ENCODE results near the gene TRIM65. TPM values are rescaled to one million over a fixed set of nuclear protein-coding genes. Genes with fewer than 3 reads are reported as not detected.
"Not testable (repeated sequence)": the region's sequence is repeated elsewhere in the genome, so short reads cannot be mapped to it uniquely, and the experiment has no call there.

The TRIM65 gene
- total RNA-seq, 2 experiments from 2014 or later, result 24.5 to 25.5 TPM

DNA sequence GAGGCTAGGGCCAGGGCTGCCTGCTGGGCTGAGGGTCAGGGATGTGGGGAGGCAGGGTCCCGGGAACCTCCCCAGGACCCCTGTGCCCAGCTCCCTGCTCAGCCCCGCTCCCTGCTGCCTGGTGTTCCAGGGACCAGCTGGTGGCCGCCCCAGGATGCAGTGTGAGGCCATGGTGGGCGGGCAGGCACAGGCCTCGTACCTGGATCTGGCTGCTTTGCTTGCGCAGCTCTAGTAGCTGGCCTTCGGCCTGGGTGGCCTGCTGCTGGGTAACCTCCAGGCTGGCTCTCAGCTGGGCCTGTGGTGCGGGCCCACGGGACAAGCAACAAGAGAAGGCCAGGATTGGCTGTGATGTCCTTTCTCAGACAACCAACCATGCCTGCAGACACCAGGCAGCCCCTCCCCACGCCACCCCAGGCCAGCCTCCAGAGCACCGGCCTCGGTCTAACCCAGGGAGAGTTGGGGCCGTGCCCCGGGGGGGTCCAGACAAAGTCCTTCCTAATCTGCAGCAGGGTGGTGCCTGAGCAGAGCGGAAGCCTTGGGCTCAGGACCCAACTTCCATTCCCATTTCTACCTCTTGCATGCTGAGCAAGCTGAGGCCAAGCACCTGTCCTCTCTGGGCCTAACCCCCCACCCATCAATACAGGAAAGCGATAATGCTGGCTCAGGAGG, 4.1 kb downstream of the TRIM65 start:
- no peak for DNase-seq
- CTCF ChIA-PET, result interaction anchor here (0.6 to 1.4 kb wide), 4 partner anchors 12 to 207 kb away, joined by 3 to 6 read pairs (median 3); partner anchors contain the start of gene MRPL38
- Mint-ChIP-seq H3K4me1 (ENCODE audit: low read depth) (peaks cover 24% of the 10 kb centered on the region), H3K9me3 (no peaks in the 10 kb centered on the region), H3K36me3 (ENCODE audit: low read depth) (peaks cover 16% of the 10 kb centered on the region), H3K4me3 (no peak overlapping the region), H3K27ac (no peak overlapping the region), H3K27me3 (ENCODE audit: low read depth) (no peaks in the 10 kb centered on the region)
- intact Hi-C loops (cut with micrococcal nuclease), result no loop called here

DNA sequence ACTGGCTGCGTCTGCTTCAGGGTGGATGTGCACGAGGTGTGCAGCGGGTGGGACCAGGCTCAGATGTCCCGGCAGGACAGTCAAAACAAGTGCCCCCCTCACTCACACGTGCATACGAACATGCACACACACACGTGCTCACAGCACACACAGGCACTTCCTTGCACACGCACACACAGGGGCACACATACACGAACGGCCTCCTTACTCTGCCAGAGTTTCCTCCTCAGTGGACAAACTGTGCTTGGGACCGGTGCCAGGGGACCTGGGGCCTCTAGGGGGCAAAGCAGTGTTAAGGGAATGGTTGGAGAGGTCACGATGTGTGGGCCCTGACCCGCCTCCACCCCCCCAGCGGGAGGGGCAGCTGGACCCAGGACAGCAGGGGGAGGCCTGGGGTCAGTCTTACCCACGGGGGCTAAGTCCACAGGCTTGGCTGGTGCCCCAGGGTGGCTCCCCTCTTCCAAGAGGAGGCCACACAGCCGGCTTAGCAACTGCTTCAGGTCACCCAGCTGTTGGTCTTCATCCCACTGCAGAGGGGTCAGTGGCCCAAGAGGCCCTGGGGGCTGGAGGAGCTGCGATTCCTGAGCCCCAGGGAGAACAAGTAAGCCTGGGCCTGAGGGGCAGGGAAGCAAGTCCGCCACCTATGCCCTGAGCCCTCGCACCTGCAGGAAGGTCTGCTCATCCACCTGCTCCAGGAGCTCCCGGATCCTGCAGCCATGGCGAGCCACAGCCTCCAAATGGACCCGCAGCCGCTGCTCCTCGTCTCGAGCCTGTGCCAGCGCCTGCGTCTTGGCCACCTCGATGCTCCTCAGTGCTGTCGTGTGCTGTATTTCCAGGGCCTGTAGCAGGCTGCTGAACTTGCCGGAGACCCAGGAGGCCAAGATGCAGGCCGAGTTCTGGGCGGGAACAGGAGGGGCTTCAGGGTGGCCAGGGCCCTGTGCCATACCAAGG, 4.9 kb downstream of the TRIM65 start:
- Mint-ChIP-seq H3K4me1 (ENCODE audit: low read depth) (peaks cover 20% of the 10 kb centered on the region), H3K27ac (peak overlapping the region; percentile 36), H3K36me3 (ENCODE audit: low read depth) (peaks cover 16% of the 10 kb centered on the region), H3K27me3 (ENCODE audit: low read depth) (no peaks in the 10 kb centered on the region), H3K9me3 (no peaks in the 10 kb centered on the region), H3K4me3 (no peak overlapping the region)
- intact Hi-C loops (cut with micrococcal nuclease), result no loop called here
- DNase-seq, result no peak
- CTCF ChIA-PET, result interaction anchor here (1.2 kb wide), 1 partner anchor 15 kb away, joined by 3 read pairs; no protein-coding TSS in a partner anchor

DNA sequence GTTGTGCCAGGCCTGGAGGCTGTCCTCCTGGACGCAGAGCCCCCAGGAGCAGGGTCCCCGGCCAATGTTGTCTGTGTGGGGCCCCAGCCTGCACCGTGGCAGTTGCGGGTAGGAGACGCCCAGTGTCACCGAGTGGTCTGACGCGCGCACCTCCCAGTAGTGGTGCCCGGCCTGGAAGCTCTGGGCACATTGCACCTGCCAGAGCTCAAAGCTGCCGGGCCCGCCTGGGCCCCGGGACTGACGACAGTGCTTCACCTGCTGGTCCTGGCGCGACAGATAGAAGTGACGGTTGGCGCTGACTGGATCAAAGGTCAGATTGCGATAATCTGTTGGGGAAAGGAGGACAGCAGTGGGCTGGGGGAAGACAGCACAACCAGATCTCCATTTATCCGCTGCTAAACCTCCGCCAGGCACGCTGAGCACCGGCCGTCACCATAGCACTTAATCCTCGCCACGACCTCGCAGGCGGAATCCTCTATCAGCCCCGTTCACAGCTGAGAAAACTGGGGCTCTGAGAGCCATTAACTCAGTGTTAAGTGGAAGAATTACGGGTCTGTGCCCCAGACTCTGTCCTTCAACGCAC, 5.6 kb downstream of the TRIM65 start:
- intact Hi-C loops (cut with micrococcal nuclease), result no loop called here
- no peak overlapping the region for H3K27ac Mint-ChIP-seq
- H3K4me1 Mint-ChIP-seq (ENCODE audit: low read depth), result peaks cover 20% of the 10 kb centered on the region
- DNase-seq, result no peak
- no peaks in the 10 kb centered on the region for H3K9me3 Mint-ChIP-seq
- H3K36me3 Mint-ChIP-seq (ENCODE audit: low read depth), result peaks cover 16% of the 10 kb centered on the region
- H3K4me3 Mint-ChIP-seq, result no peak overlapping the region
- H3K27me3 Mint-ChIP-seq (ENCODE audit: low read depth), result no peaks in the 10 kb centered on the region
- CTCF ChIA-PET, result no interaction called here

DNA sequence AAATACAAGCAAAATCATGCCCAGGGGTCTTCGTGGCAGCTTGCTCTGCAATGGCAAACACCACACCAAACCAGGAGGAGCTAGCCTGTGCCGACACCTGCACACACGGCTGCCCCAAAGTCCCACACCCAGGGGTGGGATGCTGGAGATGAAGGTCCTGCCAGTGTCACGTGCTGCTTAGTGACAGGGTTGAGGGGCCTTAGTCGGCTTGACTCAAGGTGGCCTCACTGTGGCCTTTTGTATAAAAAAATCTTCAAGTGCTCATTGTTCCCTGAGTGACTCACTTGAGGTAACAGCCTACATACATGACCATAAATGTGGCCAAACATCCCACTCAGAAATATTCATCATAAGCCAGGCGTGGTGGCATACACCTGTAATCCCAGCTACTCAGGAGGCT, 7.3 kb downstream of the TRIM65 start:
- intact Hi-C loops (cut with micrococcal nuclease), result no loop called here
- no peak overlapping the region for H3K4me3 Mint-ChIP-seq
- H3K27ac Mint-ChIP-seq, result no peak overlapping the region
- no peaks in the 10 kb centered on the region for H3K27me3 Mint-ChIP-seq (ENCODE audit: low read depth)
- H3K36me3 Mint-ChIP-seq (ENCODE audit: low read depth), result peaks cover 10% of the 10 kb centered on the region
- H3K4me1 Mint-ChIP-seq (ENCODE audit: low read depth), result peaks cover 8% of the 10 kb centered on the region
- CTCF ChIA-PET, result interaction anchor here (0.8 kb wide), 1 partner anchor 10 kb away, joined by 3 read pairs; no protein-coding TSS in a partner anchor
- no peak for DNase-seq
- no peaks in the 10 kb centered on the region for H3K9me3 Mint-ChIP-seq

DNA sequence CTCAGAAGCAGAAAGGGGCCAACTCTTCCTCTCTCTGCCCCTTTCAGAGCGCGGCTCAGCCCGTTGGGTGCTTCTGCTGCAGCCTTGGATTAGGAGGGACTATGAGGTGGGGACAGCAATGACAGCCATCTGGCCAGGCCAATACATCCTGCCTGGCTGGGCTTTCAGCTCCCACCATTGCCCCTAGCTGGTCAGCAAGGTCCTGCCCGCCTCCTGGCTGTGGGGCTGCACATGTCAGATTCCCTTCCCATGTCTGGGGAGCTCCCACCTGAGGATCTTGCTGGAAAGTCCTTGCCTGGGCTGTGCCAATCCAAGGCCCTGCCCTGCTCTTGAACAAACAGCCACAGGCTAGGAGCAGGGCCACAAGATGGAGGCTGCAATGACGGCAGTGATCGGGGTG, 8.3 kb downstream of the TRIM65 start:
- H3K27me3 Mint-ChIP-seq (ENCODE audit: low read depth), result no peaks in the 10 kb centered on the region
- H3K4me1 Mint-ChIP-seq (ENCODE audit: low read depth), result no peaks in the 10 kb centered on the region
- CTCF ChIA-PET, result no interaction called here
- no peak overlapping the region for H3K4me3 Mint-ChIP-seq
- no peak for DNase-seq
- H3K27ac Mint-ChIP-seq, result no peak overlapping the region
- H3K36me3 Mint-ChIP-seq (ENCODE audit: low read depth), result peaks cover 7% of the 10 kb centered on the region
- no peaks in the 10 kb centered on the region for H3K9me3 Mint-ChIP-seq
- intact Hi-C loops (cut with micrococcal nuclease), result no loop called here

DNA sequence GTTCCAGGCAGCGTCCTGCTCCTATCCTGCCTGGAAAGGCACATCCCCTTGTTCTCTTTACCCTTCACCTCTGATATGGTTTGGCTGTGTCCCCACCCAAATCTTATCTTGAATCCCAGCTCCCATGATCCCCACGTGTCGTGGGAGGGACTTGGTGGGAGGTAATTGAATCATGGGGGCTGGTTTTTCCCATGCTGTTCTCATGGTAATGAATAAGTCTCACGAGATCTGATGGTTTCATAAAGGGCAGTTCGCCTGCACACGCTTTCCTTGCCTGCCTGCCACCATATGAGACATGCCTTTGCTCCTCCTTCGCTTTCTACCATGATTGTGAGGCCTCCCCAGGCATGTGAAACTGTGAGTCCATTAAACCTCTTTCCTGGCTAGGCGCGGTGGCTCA, 10.9 kb downstream of the TRIM65 start:
- H3K4me1 Mint-ChIP-seq (ENCODE audit: low read depth); H3K27me3 Mint-ChIP-seq (ENCODE audit: low read depth); H3K9me3 Mint-ChIP-seq; H3K4me3 Mint-ChIP-seq; H3K36me3 Mint-ChIP-seq (ENCODE audit: low read depth); intact Hi-C loops (cut with micrococcal nuclease); DNase-seq: not testable (repeated sequence)
- CTCF ChIA-PET, result interaction anchor here (1.2 kb wide), 1 partner anchor 25 kb away, joined by 4 read pairs; no protein-coding TSS in a partner anchor
- peak overlapping the region; percentile 27 for H3K27ac Mint-ChIP-seq

DNA sequence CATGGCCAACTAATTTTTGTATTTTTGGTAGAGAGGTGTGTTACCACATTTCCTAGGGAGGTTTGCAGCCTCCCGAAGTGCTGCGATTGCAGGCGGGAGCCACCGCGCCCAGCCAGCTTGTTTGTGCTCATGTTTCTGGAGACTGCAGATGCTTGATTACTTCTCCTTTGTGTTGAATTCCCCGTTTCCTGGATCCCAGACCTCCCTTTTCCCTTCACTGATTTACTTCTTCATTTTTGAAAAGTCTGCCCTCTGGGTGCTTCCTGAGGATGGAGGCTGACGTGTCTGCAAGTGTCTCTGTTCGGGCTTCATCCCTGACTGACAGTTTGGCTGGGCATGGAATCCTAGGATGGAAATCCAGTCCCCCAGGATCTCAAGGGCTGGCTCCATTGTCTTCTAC, 11.3 kb downstream of the TRIM65 start:
- peaks cover 2% of the 10 kb centered on the region for H3K4me1 Mint-ChIP-seq (ENCODE audit: low read depth)
- H3K9me3 Mint-ChIP-seq, result no peaks in the 10 kb centered on the region
- CTCF ChIA-PET, result interaction anchor here (1.2 kb wide), 1 partner anchor 24 kb away, joined by 4 read pairs; no protein-coding TSS in a partner anchor
- no peak overlapping the region for H3K27ac Mint-ChIP-seq
- intact Hi-C loops (cut with micrococcal nuclease), result no loop called here
- no peak for DNase-seq
- H3K27me3 Mint-ChIP-seq (ENCODE audit: low read depth), result no peaks in the 10 kb centered on the region
- peaks cover 5% of the 10 kb centered on the region for H3K36me3 Mint-ChIP-seq (ENCODE audit: low read depth)
- H3K4me3 Mint-ChIP-seq, result no peak overlapping the region

DNA sequence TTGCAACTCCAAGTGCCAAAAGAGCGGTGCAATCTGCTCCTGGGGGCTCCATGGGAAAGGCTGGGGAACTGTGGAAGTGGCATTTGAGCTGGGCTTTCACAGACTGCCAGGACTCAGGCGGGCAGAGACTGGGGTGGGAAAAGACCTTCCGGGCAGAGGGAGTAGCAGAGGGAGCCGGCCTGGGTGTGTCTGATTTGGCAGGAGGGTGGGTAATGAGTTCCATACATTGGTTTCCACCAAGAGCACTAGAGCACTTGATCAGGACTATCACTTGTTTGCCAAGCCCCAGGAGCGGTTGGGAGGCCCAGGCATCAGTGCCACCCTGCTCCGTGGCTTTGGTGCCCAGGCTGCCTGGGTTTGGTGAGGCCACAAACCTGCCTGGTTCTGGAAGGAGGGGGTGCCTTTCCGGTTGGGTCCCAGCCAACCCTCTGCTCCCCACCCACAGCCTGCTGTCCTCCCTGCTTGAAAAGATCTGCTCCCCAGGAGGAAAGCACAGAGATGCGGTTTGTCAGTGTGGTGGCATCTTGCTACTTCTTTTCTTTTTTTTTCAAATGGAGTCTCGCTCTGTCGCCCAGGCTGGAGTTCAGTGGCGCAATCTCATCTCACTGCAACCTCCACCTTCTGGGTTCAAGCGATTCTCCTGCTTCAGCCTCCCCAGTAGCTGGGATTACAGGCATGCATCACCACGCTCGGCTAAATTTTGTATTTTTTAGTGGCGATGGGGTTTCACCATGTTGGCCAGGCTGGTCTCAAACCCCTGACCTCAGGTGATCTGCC, 14.9 kb downstream of the TRIM65 start:
- CTCF ChIA-PET, result interaction anchor here (0.8 to 2.1 kb wide), 2 partner anchors 20 to 34 kb away, joined by 3 to 15 read pairs; no protein-coding TSS in a partner anchor
- no peak for DNase-seq

DNA sequence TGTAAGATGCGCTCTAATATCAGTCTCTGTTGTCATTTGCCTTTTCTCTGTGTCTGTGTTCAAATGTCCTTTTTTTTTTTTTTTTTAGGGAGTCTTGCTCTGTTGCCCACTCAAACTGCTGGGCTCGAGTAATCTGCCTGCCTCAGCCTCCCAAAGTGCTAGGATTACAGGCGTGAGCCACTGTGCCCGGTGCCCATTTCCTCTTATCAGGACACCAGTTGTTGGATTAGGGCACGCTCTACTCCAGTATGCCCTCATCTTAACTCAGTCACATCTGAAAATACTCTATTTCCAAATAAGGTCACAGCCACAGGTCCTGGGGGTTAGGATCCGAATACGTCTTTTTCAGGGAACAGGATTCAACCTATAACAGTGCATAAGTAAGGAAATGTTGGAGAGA, 16.5 kb downstream of the TRIM65 start:
- H3K9me3 Mint-ChIP-seq, result no peaks in the 10 kb centered on the region
- intact Hi-C loops (cut with micrococcal nuclease), result no loop called here
- no peak overlapping the region for H3K27ac Mint-ChIP-seq
- peaks cover 3% of the 10 kb centered on the region for H3K27me3 Mint-ChIP-seq (ENCODE audit: low read depth)
- H3K4me3 Mint-ChIP-seq, result no peak overlapping the region
- peaks cover 22% of the 10 kb centered on the region for H3K4me1 Mint-ChIP-seq (ENCODE audit: low read depth)
- peaks cover 5% of the 10 kb centered on the region for H3K36me3 Mint-ChIP-seq (ENCODE audit: low read depth)
- CTCF ChIA-PET, result interaction anchor here (1.1 to 7.2 kb wide), 2 partner anchors 20 to 31 kb away, joined by 3 to 66 read pairs; no protein-coding TSS in a partner anchor
- DNase-seq, result no peak

More for the DNA sequence above, 14.9 kb downstream of the TRIM65 start:
- H3K27me3 Mint-ChIP-seq (ENCODE audit: low read depth), result peaks cover 3% of the 10 kb centered on the region
- intact Hi-C loops (cut with micrococcal nuclease), result no loop called here
- H3K4me1 Mint-ChIP-seq (ENCODE audit: low read depth), result peaks cover 12% of the 10 kb centered on the region
- no peak overlapping the region for H3K27ac Mint-ChIP-seq
- peaks cover 2% of the 10 kb centered on the region for H3K36me3 Mint-ChIP-seq (ENCODE audit: low read depth)
- H3K4me3 Mint-ChIP-seq, result no peak overlapping the region
- no peaks in the 10 kb centered on the region for H3K9me3 Mint-ChIP-seq

DNA sequence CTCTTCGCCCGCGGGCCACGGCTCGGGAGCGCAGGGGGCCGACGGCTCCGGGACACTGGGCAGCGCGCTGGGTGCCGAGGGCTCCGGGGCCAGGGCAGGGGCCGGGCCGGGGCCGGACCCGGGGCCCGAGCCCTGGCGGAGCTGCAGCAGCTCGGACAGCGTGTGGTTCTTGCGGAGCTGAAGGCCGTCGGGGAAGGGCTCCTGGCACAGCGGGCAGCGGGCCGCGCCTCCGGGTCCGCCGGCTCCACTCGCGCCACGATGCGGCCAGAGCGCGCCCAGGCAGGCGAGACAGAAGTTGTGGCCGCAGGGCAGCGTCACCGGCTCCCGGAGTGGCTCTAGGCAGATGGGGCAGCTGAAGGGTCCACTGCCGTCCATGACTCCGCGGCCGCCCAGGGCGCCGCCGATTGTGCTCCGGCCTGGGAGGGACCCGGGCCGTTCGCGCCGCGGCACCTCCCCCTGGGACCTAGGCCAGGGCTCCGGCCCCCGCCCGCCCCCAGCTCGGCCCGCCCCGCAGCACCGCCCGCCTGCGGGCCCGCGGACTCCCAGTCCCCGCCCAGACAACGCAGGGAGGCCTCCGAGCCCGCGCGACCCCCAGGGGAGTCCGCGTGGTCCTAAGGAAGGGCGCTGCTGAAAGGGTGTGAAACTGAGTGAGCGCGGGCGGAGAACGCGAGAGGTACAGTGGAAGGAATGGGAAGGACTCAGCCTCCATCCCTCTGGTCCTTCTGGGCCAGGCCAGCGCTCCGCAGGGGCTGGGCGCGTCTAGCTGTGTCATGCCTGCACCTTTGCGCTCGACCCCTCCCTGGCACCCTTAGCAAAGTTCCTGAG, 18.4 kb downstream of the TRIM65 start, which contains the start of gene TRIM47:
TSS of gene TRIM47 (minus strand) at position 408 of the 825 bp plus-strand sequence. CDS start at position 375, 33 bp downstream.
- Mint-ChIP-seq H3K4me3 (peak within 1 kb of the TSS; percentile 93), H3K27me3 (ENCODE audit: low read depth) (peaks cover 3% of the 10 kb centered on the region), H3K36me3 (ENCODE audit: low read depth) (peaks cover 5% of the 10 kb centered on the region), H3K9me3 (no peaks in the 10 kb centered on the region), H3K27ac (peak within 1 kb of the TSS; percentile 83), H3K4me1 (ENCODE audit: low read depth) (peaks cover 26% of the 10 kb centered on the region)
- no peak for DNase-seq
- intact Hi-C loops (cut with micrococcal nuclease), result no loop called here
- CTCF ChIA-PET, result interaction anchor here (0.6 to 7.2 kb wide), 11 partner anchors 11 to 226 kb away, joined by 3 to 66 read pairs (median 4); partner anchors contain the start of genes GALK1 and TRIM65

DNA sequence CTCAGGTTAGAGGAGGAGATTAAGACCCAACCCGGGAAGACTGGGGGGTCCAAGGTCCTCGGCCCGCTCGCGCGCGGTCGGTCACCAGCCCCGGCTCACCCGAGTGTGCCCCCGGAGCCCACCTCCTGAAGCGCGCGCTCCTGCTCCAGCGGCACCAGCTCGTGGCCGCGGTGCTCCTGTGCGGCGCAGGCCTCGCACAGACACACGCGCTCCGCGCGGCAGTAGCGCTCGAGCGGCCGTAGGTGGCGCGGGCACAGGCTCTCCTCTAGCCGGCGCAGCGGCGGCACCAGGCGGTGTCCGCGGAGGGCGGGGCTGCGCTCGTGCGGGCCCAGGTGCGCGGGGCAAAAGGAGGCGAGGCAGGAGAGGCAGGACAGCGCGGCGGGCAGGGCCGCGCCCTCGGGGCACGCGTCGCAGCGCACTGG, 19.0 kb downstream of the TRIM65 start:
- CTCF ChIA-PET, result interaction anchor here (0.8 to 7.2 kb wide), 7 partner anchors 13 to 114 kb away, joined by 3 to 66 read pairs (median 4); partner anchors contain the start of gene TRIM65
- peak; percentile 74 for DNase-seq
- peak overlapping the region; percentile 83 for H3K27ac Mint-ChIP-seq
- H3K36me3 Mint-ChIP-seq (ENCODE audit: low read depth), result peaks cover 5% of the 10 kb centered on the region
- H3K9me3 Mint-ChIP-seq, result no peaks in the 10 kb centered on the region
- intact Hi-C loops (cut with micrococcal nuclease), result loop anchor here (1.0 kb wide), 1 partner anchor 22 kb away; the partner anchor contains the start of gene WBP2
- H3K27me3 Mint-ChIP-seq (ENCODE audit: low read depth), result peaks cover 3% of the 10 kb centered on the region
- peaks cover 32% of the 10 kb centered on the region for H3K4me1 Mint-ChIP-seq (ENCODE audit: low read depth)
- H3K4me3 Mint-ChIP-seq, result peak overlapping the region; percentile 93

Data from activated naive CD4-positive, alpha-beta T cell treated with anti-CD3 and anti-CD28 coated beads for 36 hours (primary cell).